HUES6 (cell line): ENCODE measurements around the gene PRSS37.
"Not testable (repeated sequence)": the region's sequence is repeated elsewhere in the genome, so short reads cannot be mapped to it uniquely, and the experiment has no call there.

Experiments used
- H3K27ac ChIP-seq: 2 replicates; pipeline ENCODE4 v1.7.0; 2013; ENCODE audit warnings: low read depth, mild to moderate bottlenecking, low read length, inconsistent platforms
- H3K27me3 ChIP-seq: 2 replicates; pipeline ENCODE4 v1.6.1; 2013; ENCODE audit warnings: low read length; ENCODE audit not compliant: control insufficient read depth, insufficient read depth
- H3K36me3 ChIP-seq: 2 replicates; pipeline ENCODE4 v1.6.1; 2013; ENCODE audit warnings: low read length; ENCODE audit not compliant: control insufficient read depth, insufficient read depth
- H3K4me1 ChIP-seq: 2 replicates; pipeline ENCODE4 v1.6.1; 2013; ENCODE audit warnings: low read length; ENCODE audit not compliant: control insufficient read depth, insufficient read depth
- H3K4me3 ChIP-seq: 2 replicates; pipeline ENCODE4 v1.5.1; 2013; ENCODE audit warnings: low read depth, low read length
- H3K9ac ChIP-seq: one replicate; pipeline ENCODE4 v1.6.1; 2013; ENCODE audit warnings: mild to moderate bottlenecking, low read length
- H3K9me3 ChIP-seq: 2 replicates; pipeline ENCODE4 v1.6.1; 2013; ENCODE audit warnings: low read depth, low read length; ENCODE audit not compliant: control insufficient read depth, insufficient read depth

The PRSS37 gene

DNA sequence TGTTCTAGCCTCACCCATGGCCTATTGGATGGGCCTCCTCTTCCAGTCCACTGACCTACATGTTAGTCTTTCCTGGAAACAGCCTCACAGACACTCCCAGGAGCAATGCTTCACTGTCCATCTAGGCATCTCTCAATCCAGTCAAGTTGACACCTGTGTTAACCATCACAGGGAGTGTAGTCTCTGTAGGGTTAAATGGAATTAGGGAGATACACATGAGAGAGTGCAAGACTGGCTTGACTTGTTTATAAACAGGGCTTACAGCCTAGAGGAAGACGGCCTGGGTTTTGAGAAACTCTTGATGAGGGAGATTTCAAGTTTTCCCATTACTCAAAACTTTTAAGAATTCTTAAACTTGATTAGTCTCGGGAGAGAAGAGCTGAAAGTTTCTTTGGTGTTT lies 18.9 kb upstream of the PRSS37 start:
- H3K27me3 ChIP-seq, result no peaks in the 10 kb centered on the region
- no peaks in the 10 kb centered on the region for H3K36me3 ChIP-seq
- H3K4me1 ChIP-seq, result no peaks in the 10 kb centered on the region
- H3K9me3 ChIP-seq, result peaks cover 5% of the 10 kb centered on the region; the same call in 1 of the 2 replicates
- no peak overlapping the region for H3K9ac ChIP-seq
- H3K27ac ChIP-seq, result no peak overlapping the region
- no peak overlapping the region for H3K4me3 ChIP-seq

DNA sequence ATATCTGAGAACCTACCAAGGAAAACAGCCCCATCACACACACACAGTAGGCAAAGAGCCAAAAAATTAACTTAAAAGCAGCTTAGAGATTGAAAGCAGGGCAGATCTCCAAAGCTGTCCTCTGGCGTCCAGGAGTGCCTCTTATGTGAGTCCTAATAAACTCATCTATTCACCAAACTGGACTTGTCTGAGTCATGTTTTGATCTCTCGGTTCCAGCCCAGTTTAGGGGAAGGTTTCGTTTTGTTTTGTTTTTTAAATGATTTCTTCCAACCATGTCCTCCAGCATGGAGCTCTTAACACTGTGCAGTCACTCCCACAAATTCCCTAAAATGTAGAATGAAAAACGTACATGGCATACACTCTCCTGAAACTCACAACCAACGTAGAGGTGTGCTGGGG lies 6.7 kb upstream of the PRSS37 start:
- H3K4me3 ChIP-seq, result no peak overlapping the region
- no peaks in the 10 kb centered on the region for H3K27me3 ChIP-seq
- H3K9ac ChIP-seq, result no peak overlapping the region
- H3K9me3 ChIP-seq, result peaks cover 12% of the 10 kb centered on the region
- H3K36me3 ChIP-seq, result no peaks in the 10 kb centered on the region
- no peak overlapping the region for H3K27ac ChIP-seq
- no peaks in the 10 kb centered on the region for H3K4me1 ChIP-seq

GRCh38 chr7:141844256-141844655 lies 3.0 kb upstream of the PRSS37 start:
- no peaks in the 10 kb centered on the region for H3K4me1 ChIP-seq
- no peaks in the 10 kb centered on the region for H3K27me3 ChIP-seq
- H3K4me3 ChIP-seq, result no peak overlapping the region
- H3K9me3 ChIP-seq, result no peaks in the 10 kb centered on the region
- H3K36me3 ChIP-seq, result no peaks in the 10 kb centered on the region
- no peak overlapping the region for H3K27ac ChIP-seq
- H3K9ac ChIP-seq, result no peak overlapping the region

- H3K27ac ChIP-seq, result no peak overlapping the region
- no peaks in the 10 kb centered on the region for H3K27me3 ChIP-seq
- H3K36me3 ChIP-seq, result no peaks in the 10 kb centered on the region
- H3K4me3 ChIP-seq, result no peak overlapping the region
- H3K9ac ChIP-seq, result no peak overlapping the region
- no peaks in the 10 kb centered on the region for H3K9me3 ChIP-seq
- H3K4me1 ChIP-seq, result no peaks in the 10 kb centered on the region
These were observed 1.6 kb upstream of the PRSS37 start for GRCh38 chr7:141842904-141843303.

DNA sequence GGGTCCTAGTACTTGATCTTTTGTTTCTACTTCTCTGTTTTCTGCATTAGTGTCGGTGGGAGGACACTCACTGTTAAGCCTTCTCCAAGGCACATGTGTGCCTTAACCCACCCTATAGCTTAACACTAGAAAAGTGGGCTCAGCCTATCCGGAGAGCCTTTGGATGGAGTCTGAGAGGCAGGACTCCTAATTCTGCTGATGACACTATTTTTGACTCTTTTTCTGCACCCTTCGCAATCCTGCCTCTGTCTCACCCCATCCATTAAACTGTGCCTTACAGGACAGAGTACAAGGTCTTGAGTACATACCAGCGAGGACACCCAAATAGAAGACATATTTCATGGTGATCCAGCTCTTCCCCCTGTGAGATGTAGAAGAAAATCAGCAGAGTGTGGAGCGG lies 577 bp downstream of the PRSS37 start:
- no peaks in the 10 kb centered on the region for H3K27me3 ChIP-seq
- H3K4me3 ChIP-seq, result no peak overlapping the region
- no peak overlapping the region for H3K9ac ChIP-seq

DNA sequence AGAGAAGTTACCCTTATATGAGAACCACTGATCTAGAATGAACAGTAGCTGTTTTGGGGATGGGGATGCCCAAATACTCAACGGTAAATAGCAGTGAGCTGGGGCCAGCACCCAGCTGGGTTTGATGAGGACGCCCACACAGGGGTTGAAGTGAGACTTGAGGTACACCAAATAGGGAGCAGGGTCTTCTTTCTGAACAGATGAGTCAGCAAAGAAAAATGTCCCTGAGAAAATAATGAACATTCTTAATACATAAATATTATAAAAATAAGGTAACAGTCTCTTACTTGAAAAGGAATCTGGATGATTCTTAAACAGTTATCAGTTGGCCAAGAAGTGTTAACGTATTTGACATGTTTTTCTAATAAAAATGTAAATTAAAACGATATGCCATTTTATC lies 2.0 kb downstream of the PRSS37 start:
- H3K4me1 ChIP-seq, result no peaks in the 10 kb centered on the region
- no peaks in the 10 kb centered on the region for H3K9me3 ChIP-seq
- no peak overlapping the region for H3K27ac ChIP-seq
- no peak overlapping the region for H3K9ac ChIP-seq
- H3K36me3 ChIP-seq, result no peaks in the 10 kb centered on the region
- no peaks in the 10 kb centered on the region for H3K27me3 ChIP-seq
- H3K4me3 ChIP-seq, result no peak overlapping the region

More for the DNA sequence above, 577 bp downstream of the PRSS37 start:
- H3K36me3 ChIP-seq, result no peaks in the 10 kb centered on the region
- no peak overlapping the region for H3K27ac ChIP-seq
- no peaks in the 10 kb centered on the region for H3K4me1 ChIP-seq
- H3K9me3 ChIP-seq, result no peaks in the 10 kb centered on the region

- Histone ChIP-seq H3K36me3 (no peaks in the 10 kb centered on the region), H3K4me1 (no peaks in the 10 kb centered on the region), H3K4me3 (no peak overlapping the region), H3K9ac (no peak overlapping the region), H3K27ac (no peak overlapping the region), H3K27me3 (no peaks in the 10 kb centered on the region), H3K9me3 (no peaks in the 10 kb centered on the region)
These were observed 2.7 kb downstream of the PRSS37 start for GRCh38 chr7:141838581-141838980.

DNA sequence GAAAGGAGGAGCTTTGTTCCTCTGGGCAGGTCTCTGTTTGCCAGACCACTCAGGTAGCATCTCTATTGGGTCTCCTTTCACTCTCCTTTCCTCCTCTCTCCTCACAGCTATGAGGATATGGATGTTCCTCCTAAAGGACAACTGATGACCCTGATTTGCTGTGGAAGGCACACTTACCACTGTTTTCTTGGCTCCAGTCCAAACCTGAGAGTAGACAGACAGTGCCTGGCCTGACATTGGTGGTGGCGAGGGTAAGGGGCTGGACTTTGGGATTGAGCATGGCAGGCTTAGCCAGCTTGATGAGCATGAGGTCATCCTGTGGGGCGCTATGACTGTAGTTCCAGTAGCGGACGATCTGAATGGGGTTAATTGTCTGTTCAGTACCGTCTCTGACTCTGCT lies 3.6 kb downstream of the PRSS37 start:
- Histone ChIP-seq H3K27me3 (no peaks in the 10 kb centered on the region), H3K9ac (no peak overlapping the region), H3K4me1 (no peaks in the 10 kb centered on the region), H3K36me3 (no peaks in the 10 kb centered on the region), H3K9me3 (no peaks in the 10 kb centered on the region), H3K27ac (no peak overlapping the region), H3K4me3 (no peak overlapping the region)

- not testable (repeated sequence) for H3K27ac ChIP-seq, H3K36me3 ChIP-seq, H3K9ac ChIP-seq, H3K4me3 ChIP-seq, H3K9me3 ChIP-seq, H3K27me3 ChIP-seq, H3K4me1 ChIP-seq
These were observed 18.9 kb downstream of the PRSS37 start for GRCh38 chr7:141822432-141822831.

- Histone ChIP-seq H3K27ac (no peak overlapping the region), H3K4me1 (no peaks in the 10 kb centered on the region), H3K4me3 (no peak overlapping the region), H3K36me3 (no peaks in the 10 kb centered on the region), H3K27me3 (no peaks in the 10 kb centered on the region), H3K9me3 (peaks cover 3% of the 10 kb centered on the region; the same call in 1 of the 2 replicates), H3K9ac (no peak overlapping the region)
These were observed 21.2 kb downstream of the PRSS37 start for GRCh38 chr7:141820067-141820466.

GRCh38 chr7:141792526-141792925 lies 48.8 kb downstream of the PRSS37 start:
- Histone ChIP-seq H3K4me1 (no peaks in the 10 kb centered on the region), H3K4me3 (no peak overlapping the region)

DNA sequence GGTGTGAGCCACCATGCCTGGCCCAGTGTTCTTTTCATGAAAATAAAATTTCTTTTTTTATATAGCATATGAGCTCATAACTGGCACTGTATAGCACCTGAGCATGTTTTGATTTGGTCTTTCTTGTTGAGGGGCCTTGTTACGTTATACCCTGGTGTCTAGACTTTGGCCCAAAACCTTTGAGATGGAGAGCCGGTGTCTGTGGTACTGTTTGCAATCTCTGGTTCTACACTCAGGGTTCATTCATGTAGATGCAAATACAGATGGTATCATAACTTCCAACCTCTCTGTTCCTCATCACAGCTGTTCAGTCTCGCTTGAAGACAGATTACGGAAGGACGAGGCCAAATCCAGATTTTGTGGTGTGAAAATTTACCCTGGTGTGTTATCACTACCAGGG lies 51.4 kb downstream of the PRSS37 start, which contains the start of gene TAS2R5:
Gene TAS2R5 (plus strand): TSS at position 301 of the 400 bp plus-strand sequence. CDS start 145 bp downstream, outside the sequence.
- H3K27me3 ChIP-seq, result no peaks in the 10 kb centered on the region
- peaks cover 4% of the 10 kb centered on the region; the same call in 1 of the 2 replicates for H3K36me3 ChIP-seq
- no peak within 1 kb of the TSS for H3K4me3 ChIP-seq
- no peaks in the 10 kb centered on the region for H3K9me3 ChIP-seq
- H3K4me1 ChIP-seq, result no peaks in the 10 kb centered on the region
- no peak within 1 kb of the TSS for H3K9ac ChIP-seq
- H3K27ac ChIP-seq, result no peak within 1 kb of the TSS

More at GRCh38 chr7:141792526-141792925, 48.8 kb downstream of the PRSS37 start:
- H3K27ac ChIP-seq, result no peak overlapping the region
- H3K9ac ChIP-seq, result no peak overlapping the region
- H3K9me3 ChIP-seq, result no peaks in the 10 kb centered on the region
- H3K36me3 ChIP-seq, result peaks cover 4% of the 10 kb centered on the region; the same call in 1 of the 2 replicates
- no peaks in the 10 kb centered on the region for H3K27me3 ChIP-seq
